Measurements from ENCODE around the gene LAX1.

The LAX1 gene

DNA sequence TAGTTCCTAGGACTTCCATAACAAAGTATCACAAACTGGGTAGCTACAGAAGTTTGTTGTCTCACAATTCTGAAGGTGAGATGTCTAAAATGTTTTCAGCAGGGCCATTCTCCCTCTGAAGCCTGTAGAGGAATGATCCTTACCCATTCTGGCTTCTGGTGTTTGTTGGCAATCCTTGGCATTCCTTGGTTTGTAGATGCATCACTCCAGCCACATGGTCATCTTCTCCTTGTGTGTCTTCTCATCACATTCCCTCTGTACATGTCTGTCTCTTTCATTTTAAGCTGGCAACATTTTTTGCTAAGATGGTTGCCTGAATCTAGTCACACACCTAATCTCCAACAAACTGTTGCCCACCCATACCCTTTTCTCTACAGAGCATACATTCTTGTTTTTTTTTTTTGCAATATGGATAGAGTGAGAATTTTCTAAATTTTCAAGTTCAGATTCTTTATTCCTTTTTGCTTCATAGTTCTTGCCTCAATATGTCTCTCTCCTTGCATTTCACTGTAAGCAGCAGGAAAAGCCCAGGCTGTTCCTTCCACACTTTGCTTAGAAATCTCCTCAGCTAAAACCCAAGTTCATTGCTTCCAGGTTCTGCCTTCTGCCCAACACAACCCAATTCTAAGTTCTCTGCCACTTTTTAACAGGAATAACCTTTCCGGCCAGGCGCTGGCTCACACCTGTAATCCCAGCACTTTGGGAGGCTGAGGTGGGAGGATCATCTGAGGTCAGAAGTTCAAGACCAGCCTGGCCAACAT is 48.8 kb downstream of the LAX1 start:
- DNase-seq (ENCODE audit: low read depth), result no peak

DNA sequence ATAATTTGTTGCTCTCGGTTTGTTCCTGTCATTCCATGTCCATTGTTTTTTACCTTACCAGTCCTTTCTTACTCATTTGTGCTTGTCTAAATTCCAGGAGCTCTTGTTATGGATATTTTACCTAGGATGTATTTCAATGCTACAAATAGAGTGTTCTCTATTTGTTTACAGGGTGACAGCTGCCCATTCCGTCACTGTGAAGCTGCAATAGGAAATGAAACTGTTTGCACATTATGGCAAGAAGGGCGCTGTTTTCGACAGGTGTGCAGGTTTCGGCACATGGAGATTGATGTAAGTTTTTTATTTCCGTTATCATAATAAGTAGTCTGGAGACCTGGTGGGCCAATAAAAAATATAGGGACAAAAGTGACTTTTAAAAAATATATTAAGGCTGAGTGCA is 53.4 kb downstream of the LAX1 start:
- no peak for DNase-seq (ENCODE audit: low read depth)

DNA sequence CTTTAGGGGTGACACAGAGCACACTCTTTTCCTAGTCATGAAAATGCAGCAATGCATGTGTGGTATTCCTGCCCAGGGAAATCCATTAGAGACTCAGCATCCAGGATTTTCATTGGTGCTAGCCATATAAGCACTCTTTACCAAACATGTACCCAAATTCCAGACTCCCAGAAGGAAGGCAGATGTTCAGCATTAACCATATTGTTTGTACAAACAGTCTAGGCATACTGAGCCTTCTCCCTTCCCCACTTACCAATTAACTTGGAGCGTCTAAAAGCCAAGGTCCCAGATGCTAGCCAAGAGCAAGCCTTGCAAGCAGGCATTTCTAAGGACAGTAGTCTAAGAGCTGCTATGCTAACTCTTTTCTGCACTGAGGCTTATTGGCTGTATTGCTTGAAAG is 58.3 kb downstream of the LAX1 start:
- no peak for DNase-seq (ENCODE audit: low read depth)

Measured in activated T-cell treated with anti-CD3 and anti-CD28 coated beads for 1 hour (primary cell).